CD4-positive, alpha-beta T cell treated with Interleukin-15 for 4 hours (primary cell): ENCODE results near the gene MAPK1.
"Not testable (repeated sequence)": the region's sequence is repeated elsewhere in the genome, so short reads cannot be mapped to it uniquely, and the experiment has no call there.

Experiments
- DNase-seq: peaks from one replicate; pipeline ENCODE4 v3.0.0-alpha.2; 2020; ENCODE audit warnings: low spot score

The MAPK1 gene

DNA sequence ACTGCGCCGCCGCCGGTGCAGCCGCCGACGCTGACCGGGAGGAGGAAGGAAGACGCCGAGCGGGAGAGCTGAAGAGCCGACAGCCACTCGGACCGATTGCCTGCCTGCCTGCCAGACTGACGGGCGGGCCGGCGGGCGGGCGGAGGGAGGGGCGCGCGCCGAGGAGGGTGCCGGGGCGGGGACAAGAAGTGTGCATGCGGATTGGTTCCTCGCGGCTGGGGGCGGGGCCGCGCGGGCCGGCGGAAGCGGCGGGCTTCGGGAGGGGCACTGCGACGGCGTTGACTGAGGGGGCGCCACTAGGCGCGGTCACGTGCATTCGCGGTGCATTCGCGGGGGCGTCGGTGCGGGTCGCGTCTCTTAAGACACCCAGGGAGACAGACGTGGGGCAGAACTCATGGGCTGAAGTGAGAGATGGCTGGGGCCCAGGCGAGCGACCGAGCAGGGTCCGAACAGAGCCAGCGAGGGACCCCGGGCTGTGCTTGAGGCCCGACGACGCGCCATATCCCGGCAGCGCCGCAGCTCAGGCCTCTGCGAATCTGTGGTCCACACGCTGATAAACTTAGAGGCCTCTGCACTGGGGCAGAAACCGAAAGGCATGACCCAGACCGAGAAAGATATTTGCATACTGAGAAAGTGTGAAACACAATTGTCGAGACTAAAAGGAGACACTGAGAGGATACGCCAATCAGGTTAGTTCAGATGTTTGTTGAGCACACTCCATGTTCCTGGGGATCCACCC, at the start of gene MAPK1:
Gene MAPK1, minus strand, starts transcription at position 118 of the 739 bp plus-strand sequence. CDS start 205 bp downstream, outside the sequence.
- DNase-seq, result peak; percentile 92

DNA sequence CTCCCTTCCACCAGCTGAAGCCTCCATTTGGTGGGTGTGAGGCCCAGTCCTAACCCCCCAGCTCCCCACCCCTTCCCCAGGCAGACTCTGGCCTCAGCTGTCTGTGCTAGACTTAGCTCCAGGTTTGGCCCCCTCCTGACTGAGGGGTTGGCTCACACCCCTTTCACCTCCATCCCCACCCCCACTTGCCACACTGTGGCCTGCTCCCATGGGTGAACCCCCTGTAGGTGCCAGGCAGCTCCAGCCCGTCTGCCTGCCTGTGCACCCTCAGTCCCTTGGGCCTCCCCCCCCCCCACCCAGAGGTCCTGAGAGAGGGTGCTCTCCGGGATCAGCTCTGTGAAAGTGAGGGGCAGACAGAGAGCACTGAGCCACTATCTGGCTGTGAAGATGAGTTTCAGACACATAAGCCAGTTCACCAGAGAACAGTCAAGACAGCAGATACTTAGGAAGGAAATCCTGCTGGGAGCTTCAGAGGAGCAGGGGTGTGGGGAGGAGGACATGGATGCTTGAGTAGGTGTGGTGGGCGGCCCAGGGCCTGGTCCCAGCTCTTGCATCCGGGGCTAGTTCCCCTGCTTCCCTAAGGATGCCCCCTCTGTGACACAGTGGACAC, 49.0 kb upstream of the MAPK1 start:
- no peak for DNase-seq

- DNase-seq, result no peak
Measured at GRCh38 chr22:21915624-21916308, 48.3 kb upstream of the MAPK1 start.

DNA sequence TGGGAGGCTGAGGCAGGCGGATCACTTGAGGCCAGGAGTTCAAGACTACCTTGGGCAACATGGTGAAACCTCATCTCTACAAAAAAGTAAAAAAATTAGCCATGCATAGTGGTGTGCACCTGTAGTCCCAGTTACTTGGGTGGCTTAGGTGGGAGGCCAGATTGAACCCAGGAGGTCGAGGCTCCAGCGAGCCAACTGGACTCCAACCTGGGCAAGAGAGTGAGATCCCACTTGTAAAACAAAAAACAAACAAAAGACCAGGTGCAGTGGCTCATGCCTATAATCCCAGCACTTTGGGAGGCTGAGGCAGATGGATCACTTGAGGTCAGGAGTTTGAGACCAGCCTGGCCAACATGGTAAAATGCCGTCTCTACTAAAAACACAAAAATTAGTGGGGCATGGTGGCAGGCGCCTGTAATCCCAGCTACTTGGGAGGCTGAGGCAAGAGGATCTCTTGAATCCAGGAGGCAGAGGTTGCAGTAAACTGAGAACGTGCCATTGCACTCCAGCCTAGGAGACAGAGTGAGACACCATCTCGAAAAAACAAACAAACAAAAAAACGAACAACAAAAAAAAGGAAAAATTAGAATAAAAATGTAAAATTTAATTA, 46.7 kb upstream of the MAPK1 start:
- DNase-seq, result not testable (repeated sequence)

DNA sequence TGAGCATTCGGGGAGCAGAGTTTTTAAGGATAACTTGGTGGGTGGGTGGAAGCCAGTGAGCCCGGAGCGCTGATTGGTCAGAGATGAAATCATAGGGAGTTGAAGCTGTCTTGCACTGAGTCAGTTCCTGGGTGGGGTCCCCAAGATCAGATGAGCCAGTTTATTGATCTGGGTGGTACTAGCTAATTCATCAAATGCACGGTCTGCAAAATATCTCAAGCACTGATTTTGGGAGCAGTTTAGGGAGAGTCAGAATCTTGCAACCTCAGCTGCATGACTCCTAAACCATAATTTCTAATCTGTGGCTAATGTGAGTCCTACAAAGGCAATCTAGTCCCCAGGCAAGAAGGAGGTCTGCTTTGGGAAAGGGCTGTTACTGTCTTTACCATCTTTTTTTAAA, 42.9 kb upstream of the MAPK1 start:
- DNase-seq, result not testable (repeated sequence)

GRCh38 chr22:21909871-21910270, 42.4 kb upstream of the MAPK1 start:
- DNase-seq, result no peak

DNA sequence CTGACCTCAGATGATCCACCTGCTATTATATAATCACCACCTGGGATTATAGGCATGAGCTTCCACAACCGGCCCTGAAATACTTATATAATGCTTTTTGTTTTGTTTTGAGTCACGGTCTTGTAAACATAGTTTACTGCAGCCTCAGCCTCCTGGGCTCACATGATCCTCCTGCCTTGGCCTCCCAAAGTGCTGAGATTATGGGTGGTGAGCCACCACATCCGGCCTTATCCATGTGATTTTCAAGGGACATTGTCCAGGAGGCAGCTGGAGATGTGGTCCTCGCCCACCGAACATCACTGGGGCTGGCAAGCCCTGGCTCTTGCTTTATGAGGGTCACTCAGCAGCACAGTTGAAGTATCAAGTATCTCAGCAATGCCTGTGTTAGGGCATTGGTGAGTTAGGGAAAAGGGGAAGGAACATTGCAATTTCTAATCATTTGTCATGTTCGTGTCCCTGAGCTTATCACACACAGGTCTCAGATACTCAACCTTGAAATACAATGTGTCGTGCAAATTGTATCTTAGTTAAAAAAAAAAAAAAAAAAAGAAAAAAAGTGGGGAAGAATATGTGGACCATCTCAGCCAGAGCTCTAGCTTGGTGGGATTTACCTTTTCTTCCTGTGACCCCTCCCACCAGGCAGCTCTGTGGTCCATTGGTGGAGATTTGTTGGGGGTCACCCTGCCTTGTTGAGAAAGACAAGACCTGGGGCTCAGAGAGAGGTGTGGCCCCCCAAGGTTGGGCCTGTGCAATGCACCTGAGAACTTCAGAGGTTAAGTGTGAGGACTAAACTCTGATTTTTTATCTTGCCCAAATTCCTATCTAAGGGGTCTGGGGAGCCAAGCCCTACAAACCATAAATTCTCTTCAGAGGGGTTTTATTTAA, 40.4 kb upstream of the MAPK1 start:
- no peak for DNase-seq

GRCh38 chr22:21905234-21905633, 37.8 kb upstream of the MAPK1 start:
- DNase-seq, result not testable (repeated sequence)

- DNase-seq, result no peak
Measured at GRCh38 chr22:21904250-21904789, 36.9 kb upstream of the MAPK1 start.

DNA sequence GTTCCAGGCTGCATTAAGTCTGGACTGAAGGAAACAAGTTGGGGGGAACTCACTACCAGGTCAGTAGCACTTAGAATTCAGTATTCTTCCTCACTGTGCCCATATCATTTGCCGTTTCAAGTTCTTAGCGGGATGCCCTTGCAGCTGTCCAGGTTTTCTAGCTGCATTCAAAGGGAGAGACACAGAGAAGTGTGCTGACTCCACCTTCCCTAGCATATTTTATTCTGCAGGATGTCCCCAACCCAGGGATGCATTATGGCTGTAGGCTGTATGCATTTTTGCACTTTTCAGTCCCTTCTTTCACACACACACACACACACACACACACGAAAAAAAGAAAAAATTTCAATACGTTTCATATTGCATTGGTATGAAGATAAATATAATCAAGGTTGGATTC, 35.8 kb upstream of the MAPK1 start:
- no peak for DNase-seq

GRCh38 chr22:21902296-21903087, 35.0 kb upstream of the MAPK1 start:
- no peak for DNase-seq

- DNase-seq, result no peak
Measured at GRCh38 chr22:21898354-21898896, 31.0 kb upstream of the MAPK1 start.

DNA sequence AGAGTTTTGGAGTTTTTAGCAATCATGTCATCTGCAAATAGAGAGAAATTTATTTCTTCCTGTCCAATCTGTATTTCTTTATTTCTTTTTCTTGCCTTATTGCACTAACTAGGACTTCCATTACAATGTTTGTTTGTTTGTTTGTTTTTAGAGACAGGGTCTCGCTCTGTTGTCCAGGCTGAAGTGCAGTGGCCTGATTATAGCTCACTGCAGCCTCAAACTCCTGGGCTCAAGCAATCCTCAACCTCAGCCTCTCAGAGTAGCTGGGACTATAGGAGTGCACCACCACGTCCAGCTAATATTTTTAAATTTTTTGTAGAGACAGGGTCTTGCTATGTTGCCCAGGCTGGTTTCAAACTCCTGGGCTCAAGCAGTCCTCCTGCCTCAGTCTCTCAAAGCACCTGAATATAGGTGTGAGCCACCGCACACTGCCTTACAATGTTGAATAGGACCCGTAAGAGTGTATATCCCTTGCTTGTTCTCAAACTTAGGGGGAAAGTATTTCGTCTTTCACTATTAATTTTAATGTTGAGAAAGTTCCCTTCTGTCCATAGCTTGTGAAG, 29.6 kb upstream of the MAPK1 start:
- no peak for DNase-seq

- DNase-seq, result not testable (repeated sequence)
Measured at GRCh38 chr22:21896275-21896674, 28.8 kb upstream of the MAPK1 start.

GRCh38 chr22:21894799-21895198, 27.4 kb upstream of the MAPK1 start:
- no peak for DNase-seq

GRCh38 chr22:21889251-21889990, 22.0 kb upstream of the MAPK1 start:
- no peak for DNase-seq

- no peak for DNase-seq
Measured at GRCh38 chr22:21887841-21888240, 20.4 kb upstream of the MAPK1 start.

GRCh38 chr22:21883930-21884329, 16.5 kb upstream of the MAPK1 start:
- DNase-seq, result not testable (repeated sequence)

GRCh38 chr22:21882754-21883333, 15.4 kb upstream of the MAPK1 start:
- not testable (repeated sequence) for DNase-seq
